GM19328 (cell line): Measurements from ENCODE around the gene RBM20.
"Not testable (repeated sequence)": the region's sequence is repeated elsewhere in the genome, so short reads cannot be mapped to it uniquely, and the experiment has no call there.

Source experiments
- ATAC-seq: cut with Tn5 transposase; IDR thresholded peaks from one replicate; pipeline ENCODE4 v1.9.1; 2021; ENCODE audit warnings: mild to moderate bottlenecking, moderate library complexity; ENCODE audit not compliant: unreplicated experiment

RBM20 gene

DNA sequence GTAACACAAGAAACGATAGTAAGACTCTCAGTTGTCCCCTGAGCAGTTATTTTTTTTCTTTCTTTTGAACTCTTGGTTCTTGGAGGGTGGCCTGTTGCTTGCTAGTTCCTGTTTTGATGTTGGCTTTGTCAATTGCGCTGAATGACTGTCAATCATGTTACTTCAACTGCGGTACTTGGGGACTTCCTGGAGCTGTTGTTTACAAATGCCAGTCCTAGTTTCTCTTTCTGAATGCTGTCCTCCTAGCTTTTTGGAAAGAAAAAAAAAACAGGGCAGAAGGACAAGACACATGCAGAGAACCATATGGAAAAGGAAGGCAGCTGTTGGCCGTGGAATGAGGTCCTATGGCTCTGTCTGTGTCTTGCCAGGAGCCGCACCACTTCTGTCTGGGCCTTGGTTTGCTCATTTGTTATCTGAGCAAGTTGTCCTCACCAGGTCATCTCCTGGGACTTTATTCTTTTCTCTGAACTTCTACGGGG is 220.6 kb downstream of the RBM20 start:
- peak; percentile 39 for ATAC-seq

- ATAC-seq: no peak
These were observed 221.2 kb downstream of the RBM20 start for GRCh38 chr10:110865186-110865808.

- no peak for ATAC-seq
These were observed 221.8 kb downstream of the RBM20 start for GRCh38 chr10:110865809-110866482.

GRCh38 chr10:110867011-110867806 is 223.1 kb downstream of the RBM20 start:
- ATAC-seq: not testable (repeated sequence)

DNA sequence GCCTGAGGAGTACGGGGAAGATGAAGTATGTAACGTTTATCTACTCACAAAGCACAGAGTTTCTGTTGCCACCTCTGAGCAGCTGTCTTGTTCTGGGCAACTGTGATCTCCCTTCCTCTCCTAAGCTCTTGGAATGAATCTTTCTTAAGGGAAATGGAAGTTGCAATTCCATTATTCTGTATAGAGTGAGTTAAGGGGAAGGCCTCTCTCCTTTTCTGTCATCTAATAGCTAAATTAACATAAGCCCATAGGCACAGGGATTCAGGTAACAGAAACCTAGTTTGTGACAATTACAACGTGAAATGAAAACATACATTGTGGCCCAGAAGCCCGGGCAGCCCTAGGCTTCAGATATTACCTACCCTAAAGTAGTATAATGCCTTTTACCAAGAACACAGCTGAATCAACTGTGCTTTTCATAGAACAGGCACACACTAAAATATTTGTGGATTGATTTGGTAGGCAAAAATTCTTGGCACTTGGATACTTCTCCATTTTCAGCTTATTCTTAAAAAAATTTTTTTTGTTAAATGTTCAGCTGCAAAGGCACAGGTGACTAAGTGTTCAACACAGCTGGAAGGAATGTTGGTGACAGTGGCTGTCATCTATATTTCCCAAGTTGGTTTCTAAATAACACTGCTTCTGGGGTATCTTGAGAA is 223.8 kb downstream of the RBM20 start:
- ATAC-seq: no peak

GRCh38 chr10:110868981-110869380 is 224.8 kb downstream of the RBM20 start:
- ATAC-seq: no peak

GRCh38 chr10:110870823-110871297 is 226.7 kb downstream of the RBM20 start:
- no peak for ATAC-seq

- peak; percentile 55 for ATAC-seq
These were observed 227.4 kb downstream of the RBM20 start, which contains the start of gene PDCD4 for GRCh38 chr10:110871298-110872084. Gene PDCD4 (plus strand): TSS chr10:110871928. CDS start chr10:110876028, 4,100 bp downstream.

DNA sequence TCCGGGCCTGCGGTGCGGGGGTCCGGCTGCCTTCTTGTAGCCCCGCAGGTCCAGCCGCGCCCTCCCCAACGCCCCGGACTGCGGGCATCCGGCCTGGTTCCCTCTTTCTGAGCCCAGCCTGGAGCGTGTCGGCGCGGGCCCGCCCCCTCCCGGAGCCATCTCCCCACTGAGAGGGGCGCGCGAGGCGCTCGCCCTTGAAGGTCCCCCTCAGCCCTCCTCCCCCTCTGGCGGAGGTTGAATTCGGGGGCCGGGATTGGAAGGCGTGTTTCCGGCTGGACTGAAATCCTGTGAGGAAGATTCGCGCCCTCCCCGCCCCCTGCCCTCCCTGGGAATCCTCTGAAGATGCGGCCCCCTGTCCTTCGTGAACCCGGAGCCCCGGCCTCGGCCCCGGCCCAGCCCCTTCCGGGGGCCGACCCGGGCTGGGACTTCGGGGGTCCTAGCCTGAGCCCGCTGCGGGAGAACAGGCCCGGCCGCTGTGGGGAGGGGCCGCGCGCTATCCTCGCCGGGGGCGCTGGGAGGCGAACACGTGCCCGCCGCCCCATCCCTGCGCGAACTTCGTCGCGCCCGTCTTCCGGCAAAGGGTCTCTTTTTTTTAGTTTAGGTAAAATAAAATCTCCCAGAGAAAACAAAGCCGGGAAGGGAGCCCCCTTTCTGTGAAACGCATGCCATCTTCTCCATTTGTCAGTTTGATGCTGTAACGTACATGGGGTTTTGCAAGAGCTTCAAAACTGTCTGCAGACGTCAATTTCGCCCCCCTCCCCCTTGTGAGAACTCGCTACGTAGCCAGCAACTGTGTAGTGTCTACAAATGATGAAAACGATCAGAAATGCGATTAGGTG is 228.2 kb downstream of the RBM20 start:
- ATAC-seq: peak; percentile 40

DNA sequence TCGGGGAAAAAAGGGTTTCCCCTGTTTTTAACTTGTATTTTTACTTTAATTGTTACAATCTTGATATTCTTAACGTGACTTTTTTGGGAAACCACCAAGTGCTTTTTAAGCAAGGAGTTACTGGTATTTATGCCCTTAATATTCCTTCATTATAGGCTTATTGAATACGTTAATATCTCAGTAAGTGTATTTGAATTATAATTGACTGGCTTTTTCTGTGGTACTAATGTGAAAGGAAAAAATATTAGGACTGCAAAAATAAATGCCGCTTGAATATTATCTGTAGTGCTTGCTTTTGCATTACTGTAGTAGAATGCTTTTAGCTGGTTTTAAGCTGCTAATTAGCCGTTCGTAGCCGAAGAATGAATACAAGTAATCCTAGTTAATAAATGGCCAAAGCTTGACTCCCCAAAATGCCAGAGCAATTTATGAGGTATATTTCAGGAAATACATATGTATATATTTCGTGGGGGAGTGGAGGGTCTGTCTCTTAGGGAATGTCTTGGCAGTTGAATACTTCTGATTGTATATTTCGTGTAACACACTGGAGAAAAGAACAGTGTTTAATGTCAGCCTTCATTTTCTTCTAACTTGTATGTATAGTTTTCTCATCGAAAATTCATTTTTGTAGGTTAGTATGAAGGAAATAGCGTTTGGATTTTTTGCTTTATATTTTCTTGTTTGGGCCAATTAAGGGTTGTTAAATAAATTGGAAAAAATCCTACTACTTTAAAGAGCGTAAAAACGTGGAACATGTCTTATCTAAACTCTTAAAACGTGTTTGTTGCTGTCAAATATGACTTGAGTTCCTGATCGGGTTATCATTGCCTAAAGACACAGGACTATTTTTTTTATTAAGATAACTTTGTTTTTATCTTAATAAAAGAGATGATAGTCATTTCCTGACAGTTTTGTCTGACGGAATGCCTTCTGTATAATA is 229.1 kb downstream of the RBM20 start:
- ATAC-seq: no peak

DNA sequence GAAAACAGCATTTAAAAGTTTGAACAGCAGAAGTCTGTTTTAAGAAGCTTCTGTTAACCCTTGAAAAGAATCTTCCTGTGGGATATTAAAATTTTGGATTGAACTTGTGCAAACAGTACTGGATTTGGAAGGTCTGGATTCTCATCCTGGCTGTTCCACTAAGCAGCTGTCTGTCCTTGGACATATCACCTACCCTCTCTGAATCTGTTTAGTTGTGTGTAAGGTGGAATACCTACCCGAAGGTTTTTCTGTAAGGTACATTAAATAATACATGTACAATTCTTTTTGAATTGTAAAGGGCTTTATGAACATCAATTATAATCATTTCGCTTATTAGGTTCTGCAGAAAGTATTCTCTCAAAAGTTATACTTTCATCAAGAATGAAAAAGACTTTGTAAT is 229.8 kb downstream of the RBM20 start:
- no peak for ATAC-seq

DNA sequence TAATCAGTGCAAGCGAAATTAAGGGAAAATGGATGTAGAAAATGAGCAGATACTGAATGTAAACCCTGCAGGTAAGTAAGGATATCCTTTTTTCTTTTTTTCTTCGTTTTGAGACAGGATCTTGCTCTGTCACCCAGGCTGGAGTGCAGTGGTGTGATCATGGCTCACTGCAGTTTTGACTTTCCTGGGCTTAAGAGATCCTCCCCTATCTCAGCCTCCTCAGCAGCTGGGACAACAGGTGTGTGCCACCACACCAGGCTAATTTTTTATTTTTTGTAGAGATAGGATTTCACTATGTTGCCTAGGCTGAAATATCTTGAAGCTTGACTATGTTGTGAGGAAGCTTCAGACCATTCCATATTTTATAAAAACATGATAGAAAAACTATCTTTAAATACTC is 231.9 kb downstream of the RBM20 start:
- no peak for ATAC-seq

DNA sequence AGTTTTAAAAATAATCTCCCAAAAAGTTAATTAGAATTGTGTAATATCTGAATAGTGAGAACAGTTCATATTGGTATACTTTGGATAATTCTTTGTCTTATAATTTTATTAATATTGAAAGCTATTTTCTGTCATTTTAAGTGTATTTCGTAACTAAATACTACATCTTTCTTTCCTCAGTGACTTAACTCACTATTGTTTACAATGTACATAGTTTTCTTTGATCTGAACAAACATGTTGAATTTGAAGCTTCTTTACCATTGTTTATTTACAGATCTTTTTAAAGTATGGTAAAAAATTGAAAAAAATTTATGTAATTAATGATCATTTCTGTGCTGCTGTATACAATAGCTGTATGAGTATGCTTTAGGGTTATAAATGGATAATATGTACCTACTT is 232.7 kb downstream of the RBM20 start:
- no peak for ATAC-seq

- no peak for ATAC-seq
These were observed 235.9 kb downstream of the RBM20 start for GRCh38 chr10:110880012-110880411.

GRCh38 chr10:110881247-110881646 is 237.1 kb downstream of the RBM20 start:
- no peak for ATAC-seq

GRCh38 chr10:110881905-110882304 is 237.8 kb downstream of the RBM20 start:
- ATAC-seq: no peak

DNA sequence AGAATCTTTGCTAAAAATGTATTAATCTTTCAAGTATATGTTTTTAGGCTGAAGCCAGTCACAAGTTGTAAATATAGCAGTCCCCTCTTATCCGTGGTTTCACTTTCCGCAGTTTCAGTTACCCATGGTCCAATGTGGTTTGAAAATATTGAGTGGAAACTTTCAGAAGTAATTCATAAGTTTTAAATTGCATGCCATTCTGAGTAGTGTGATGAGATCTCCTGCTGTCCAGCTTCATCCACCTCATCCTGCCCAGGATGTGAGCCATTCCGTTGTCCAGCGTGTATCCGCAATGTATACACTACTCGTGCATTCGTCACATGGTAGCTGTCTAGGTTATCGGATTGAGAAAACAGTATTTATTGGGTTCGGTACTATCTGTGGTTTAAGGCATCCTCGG is 239.8 kb downstream of the RBM20 start:
- ATAC-seq: no peak
